Right forelimb (tissue), 1 donor: ENCODE measurements around the gene LRRFIP1.
"Not testable (repeated sequence)": the region's sequence is repeated elsewhere in the genome, so short reads cannot be mapped to it uniquely, and the experiment has no call there.

Experiments used
- DNase-seq: peaks from one replicate; pipeline ENCODE4 v3.0.0-alpha.2; 2018

LRRFIP1 gene

GRCh38 chr2:237665713-237666143 is 38.3 kb downstream of the LRRFIP1 start:
- DNase-seq: no peak

- DNase-seq: no peak
Observed at GRCh38 chr2:237666606-237667005, 39.2 kb downstream of the LRRFIP1 start.

- not testable (repeated sequence) for DNase-seq
Observed at GRCh38 chr2:237667050-237667576, 39.7 kb downstream of the LRRFIP1 start.

- DNase-seq: no peak
Observed at GRCh38 chr2:237667893-237668292, 40.5 kb downstream of the LRRFIP1 start.

GRCh38 chr2:237668440-237668839 is 41.1 kb downstream of the LRRFIP1 start:
- no peak for DNase-seq

GRCh38 chr2:237669283-237669627 is 41.9 kb downstream of the LRRFIP1 start:
- no peak for DNase-seq

GRCh38 chr2:237669628-237670392 is 42.4 kb downstream of the LRRFIP1 start:
- peak; percentile 83 for DNase-seq

GRCh38 chr2:237670641-237671040 is 43.3 kb downstream of the LRRFIP1 start:
- DNase-seq: peak; percentile 76

GRCh38 chr2:237671466-237672138 is 44.2 kb downstream of the LRRFIP1 start:
- DNase-seq: no peak

- no peak for DNase-seq
Observed at GRCh38 chr2:237672731-237673129, 45.3 kb downstream of the LRRFIP1 start.

- peak; percentile 72 for DNase-seq
Observed at GRCh38 chr2:237673130-237674001, 46.0 kb downstream of the LRRFIP1 start.

GRCh38 chr2:237674731-237675276 is 47.4 kb downstream of the LRRFIP1 start:
- peak; percentile 82 for DNase-seq

GRCh38 chr2:237675316-237675715 is 47.9 kb downstream of the LRRFIP1 start:
- no peak for DNase-seq

- no peak for DNase-seq
Observed at GRCh38 chr2:237680702-237681478, 53.5 kb downstream of the LRRFIP1 start.

- DNase-seq: no peak
Observed at GRCh38 chr2:237682151-237682550, 54.8 kb downstream of the LRRFIP1 start.

GRCh38 chr2:237682856-237683670 is 55.7 kb downstream of the LRRFIP1 start:
- no peak for DNase-seq

- DNase-seq: no peak
Observed at GRCh38 chr2:237685408-237685807, 58.0 kb downstream of the LRRFIP1 start.

GRCh38 chr2:237686659-237687136 is 59.3 kb downstream of the LRRFIP1 start:
- DNase-seq: no peak

GRCh38 chr2:237688081-237688480 is 60.7 kb downstream of the LRRFIP1 start:
- DNase-seq: peak; percentile 2

GRCh38 chr2:237688541-237688940 is 61.2 kb downstream of the LRRFIP1 start:
- peak; percentile 23 for DNase-seq
